Natural killer cell treated with Interleukin-12 subunit alpha and Interleukin-12 subunit beta and Interleukin-15 and Interleukin-18, amount 100 ng/mL, for 72 hours (primary cell): ENCODE measurements around the gene STK17B. TPM values are rescaled to one million over a fixed set of nuclear protein-coding genes. Genes with fewer than 3 reads are reported as not detected.
"Not testable (repeated sequence)": the region's sequence is repeated elsewhere in the genome, so short reads cannot be mapped to it uniquely, and the experiment has no call there.

ENCODE experiments used
- ATAC-seq, 2 donors: fragments of 150-1000 bp; cut with Tn5 transposase in 1 of 2; sonication (Bioruptor Pico), chemical (Tn5 transposase) in 1 of 2; 2 replicates each; pipeline ENCODE4 v1.10.0; 2021
- DNase-seq: peaks from one replicate; pipeline ENCODE4 v3.0.0; 2022; ENCODE audit warnings: low spot score
- H3K27ac Mint-ChIP-seq, 2 donors: 1 replicate in 1 of 2; 2 replicates in 1 of 2; pipeline ENCODE4 v1.8.0; 2022; ENCODE audit warnings: mixed read lengths in 2 of 2, mild to moderate bottlenecking in 1 of 2, moderate library complexity in 1 of 2
- H3K27me3 Mint-ChIP-seq, 2 donors: 1 replicate in 1 of 2; 2 replicates in 1 of 2; pipeline ENCODE4 v1.8.0; 2022; ENCODE audit warnings: mixed read lengths in 2 of 2
- H3K36me3 Mint-ChIP-seq: one replicate; pipeline ENCODE4 v1.8.0; 2022; ENCODE audit warnings: mixed read lengths
- H3K4me1 Mint-ChIP-seq, 2 donors: 1 replicate in 1 of 2; 2 replicates in 1 of 2; pipeline ENCODE4 v1.8.0; 2022; ENCODE audit warnings: low read depth in 2 of 2, mixed read lengths in 2 of 2, mild to moderate bottlenecking in 1 of 2
- H3K4me3 Mint-ChIP-seq: one replicate; pipeline ENCODE4 v1.8.0; 2022; ENCODE audit warnings: mixed read lengths
- H3K9me3 Mint-ChIP-seq: 2 replicates; pipeline ENCODE4 v1.8.0; 2022; ENCODE audit warnings: mixed read lengths
- total RNA-seq, 2 donors: library from RNA; stranded (reverse); gene quantifications; one replicate each; pipeline ENCODE4 v1.2.3, GENCODE V29; 2022

Gene STK17B
- total RNA-seq, 2 donors from 2014 or later: 162 to 182 TPM

GRCh38 chr2:196200557-196200956 lies 29.2 kb upstream of the STK17B start:
- Mint-ChIP-seq H3K4me1 (peaks cover 21 to 51% of the 10 kb centered on the region in 2 donors), H3K4me3 (peak overlapping the region; percentile 86), H3K27ac (peak overlapping the region; percentile 91 to 96), H3K36me3 (peaks cover 5% of the 10 kb centered on the region), H3K9me3 (no peaks in the 10 kb centered on the region), H3K27me3 (no peaks in the 10 kb centered on the region)
- DNase-seq: no peak
- ATAC-seq: peak; percentile 83 to 94

- Mint-ChIP-seq H3K4me3 (no peak overlapping the region), H3K27ac (peak overlapping the region in 1 of 2 donors; percentile 49), H3K9me3 (no peaks in the 10 kb centered on the region), H3K4me1 (peaks cover 6 to 33% of the 10 kb centered on the region in 2 donors), H3K36me3 (no peaks in the 10 kb centered on the region), H3K27me3 (no peaks in the 10 kb centered on the region)
- DNase-seq (no peak), ATAC-seq (no peak)
Observed at GRCh38 chr2:196195758-196196157, 24.4 kb upstream of the STK17B start.

- Mint-ChIP-seq H3K36me3 (no peaks in the 10 kb centered on the region), H3K27ac (peak overlapping the region; percentile 39 to 49), H3K9me3 (no peaks in the 10 kb centered on the region), H3K4me1 (peaks cover 3 to 28% of the 10 kb centered on the region in 2 donors), H3K27me3 (no peaks in the 10 kb centered on the region), H3K4me3 (no peak overlapping the region)
- ATAC-seq: no peak
- DNase-seq: no peak
Observed at GRCh38 chr2:196195302-196195701, 23.9 kb upstream of the STK17B start.

GRCh38 chr2:196191541-196191940 lies 20.2 kb upstream of the STK17B start:
- ATAC-seq (no peak), DNase-seq (no peak)
- Mint-ChIP-seq H3K36me3 (no peaks in the 10 kb centered on the region), H3K27me3 (no peaks in the 10 kb centered on the region), H3K4me1 (peaks cover 14 to 19% of the 10 kb centered on the region in 2 donors), H3K9me3 (no peaks in the 10 kb centered on the region), H3K27ac (no peak overlapping the region), H3K4me3 (no peak overlapping the region)

- ATAC-seq: no peak
Observed at GRCh38 chr2:196187898-196188458, 16.6 kb upstream of the STK17B start.

GRCh38 chr2:196187175-196187700 lies 15.9 kb upstream of the STK17B start:
- not testable (repeated sequence) for H3K4me3 Mint-ChIP-seq, H3K36me3 Mint-ChIP-seq, ATAC-seq, DNase-seq, H3K9me3 Mint-ChIP-seq, H3K27me3 Mint-ChIP-seq
- Mint-ChIP-seq H3K4me1 (peaks cover 38 to 41% of the 10 kb centered on the region in 2 donors), H3K27ac (peak overlapping the region in 1 of 2 donors; percentile 56)

More at GRCh38 chr2:196187898-196188458, 16.6 kb upstream of the STK17B start:
- Mint-ChIP-seq H3K9me3 (peaks cover 4% of the 10 kb centered on the region), H3K27ac (peak overlapping the region in 1 of 2 donors; percentile 56), H3K36me3 (no peaks in the 10 kb centered on the region), H3K27me3 (no peaks in the 10 kb centered on the region), H3K4me3 (no peak overlapping the region), H3K4me1 (peaks cover 30 to 34% of the 10 kb centered on the region in 2 donors)
- no peak for DNase-seq

GRCh38 chr2:196186266-196186980 lies 15.0 kb upstream of the STK17B start:
- H3K4me3 Mint-ChIP-seq: no peak overlapping the region
- no peak for DNase-seq

GRCh38 chr2:196184921-196185320 lies 13.5 kb upstream of the STK17B start:
- Mint-ChIP-seq H3K27me3 (no peaks in the 10 kb centered on the region), H3K4me3 (peak overlapping the region; percentile 75)
- no peak for DNase-seq

More at GRCh38 chr2:196186266-196186980, 15.0 kb upstream of the STK17B start:
- Mint-ChIP-seq H3K4me1 (peaks cover 46% of the 10 kb centered on the region in 2 donors), H3K36me3 (no peaks in the 10 kb centered on the region), H3K27me3 (no peaks in the 10 kb centered on the region), H3K9me3 (peaks cover 4% of the 10 kb centered on the region), H3K27ac (peak overlapping the region; percentile 93 to 94)
- no peak for ATAC-seq

GRCh38 chr2:196183528-196184231 lies 12.3 kb upstream of the STK17B start:
- Mint-ChIP-seq H3K36me3 (no peaks in the 10 kb centered on the region), H3K27ac (peak overlapping the region; percentile 93 to 94), H3K9me3 (peaks cover 4% of the 10 kb centered on the region), H3K4me1 (peaks cover 55% of the 10 kb centered on the region in 2 donors), H3K27me3 (no peaks in the 10 kb centered on the region), H3K4me3 (peak overlapping the region; percentile 77)
- DNase-seq: no peak
- ATAC-seq: peak; percentile 65 to 72

More at GRCh38 chr2:196184921-196185320, 13.5 kb upstream of the STK17B start:
- H3K9me3 Mint-ChIP-seq: peaks cover 4% of the 10 kb centered on the region
- peaks cover 51 to 53% of the 10 kb centered on the region in 2 donors for H3K4me1 Mint-ChIP-seq
- H3K36me3 Mint-ChIP-seq: no peaks in the 10 kb centered on the region
- ATAC-seq: peak in 1 of 2 donors; percentile 16
- peak overlapping the region; percentile 93 to 94 for H3K27ac Mint-ChIP-seq

- ATAC-seq: no peak
- no peaks in the 10 kb centered on the region for H3K27me3 Mint-ChIP-seq
- peak overlapping the region; percentile 77 for H3K4me3 Mint-ChIP-seq
- no peaks in the 10 kb centered on the region for H3K36me3 Mint-ChIP-seq
- H3K4me1 Mint-ChIP-seq: peaks cover 55 to 56% of the 10 kb centered on the region in 2 donors
- peak overlapping the region; percentile 93 to 94 for H3K27ac Mint-ChIP-seq
- DNase-seq: no peak
- H3K9me3 Mint-ChIP-seq: peaks cover 4% of the 10 kb centered on the region
Observed at GRCh38 chr2:196183172-196183473, 11.7 kb upstream of the STK17B start.

GRCh38 chr2:196182439-196183171 lies 11.2 kb upstream of the STK17B start:
- H3K27ac Mint-ChIP-seq: peak overlapping the region; percentile 93 to 94
- ATAC-seq: peak; percentile 81 to 84
- peak overlapping the region; percentile 77 for H3K4me3 Mint-ChIP-seq
- H3K9me3 Mint-ChIP-seq: peaks cover 4% of the 10 kb centered on the region
- H3K36me3 Mint-ChIP-seq: no peaks in the 10 kb centered on the region
- DNase-seq: no peak
- peaks cover 56% of the 10 kb centered on the region in 2 donors for H3K4me1 Mint-ChIP-seq
- H3K27me3 Mint-ChIP-seq: no peaks in the 10 kb centered on the region

- Mint-ChIP-seq H3K27ac (peak overlapping the region; percentile 93 to 94), H3K9me3 (peaks cover 4% of the 10 kb centered on the region), H3K4me1 (peaks cover 61 to 65% of the 10 kb centered on the region in 2 donors), H3K36me3 (no peaks in the 10 kb centered on the region), H3K27me3 (no peaks in the 10 kb centered on the region), H3K4me3 (no peak overlapping the region)
- ATAC-seq: no peak
- no peak for DNase-seq
Observed at GRCh38 chr2:196181484-196181883, 10.1 kb upstream of the STK17B start.

- no peaks in the 10 kb centered on the region for H3K27me3 Mint-ChIP-seq
- peak overlapping the region; percentile 75 for H3K4me3 Mint-ChIP-seq
- DNase-seq (no peak), ATAC-seq (no peak)
- no peaks in the 10 kb centered on the region for H3K36me3 Mint-ChIP-seq
- H3K9me3 Mint-ChIP-seq: no peaks in the 10 kb centered on the region
- peak overlapping the region; percentile 75 to 92 for H3K27ac Mint-ChIP-seq
- peaks cover 60 to 63% of the 10 kb centered on the region in 2 donors for H3K4me1 Mint-ChIP-seq
Observed at GRCh38 chr2:196177124-196177523, 5.7 kb upstream of the STK17B start.
